ENCODE data around the gene HECW1.

- TF ChIP-seq YY1 (IDR thresholded peaks at IDR 0.05) (no peak), CTCF (IDR thresholded peaks at IDR 0.05; ENCODE audit: low read depth, low read length, missing input control) (no peak), EGR1 (IDR thresholded peaks at IDR 0.05; ENCODE audit: low read depth in 2 of 2) (no peak)
Measured at GRCh38 chr7:43482679-43483252, 370.3 kb downstream of the HECW1 start.
